Measurements from ENCODE around the gene USP9X. TPM values are rescaled to one million over a fixed set of nuclear protein-coding genes. Genes with fewer than 3 reads are reported as not detected.

Gene USP9X
- total and polyA plus RNA-seq, 2 donors (not counting 1 experiment from before 2014, with no cell fraction given), result 54.0 to 161 TPM

- H3K4me3 ChIP-seq (replicated peaks in 1 of 4; ENCODE audit: control extremely low read depth in 1 of 4, insufficient read depth in 1 of 4, low read depth in 3 of 4, low read length in 4 of 4), result no peak overlapping the region
- no peaks in the 10 kb centered on the region for H4K20me1 ChIP-seq (ENCODE audit: control insufficient read depth, extremely low read depth, insufficient read depth, low read length)
- no peak overlapping the region for H2AFZ ChIP-seq (ENCODE audit: low read length)
- no peaks in the 10 kb centered on the region for H3K79me2 ChIP-seq (ENCODE audit: control insufficient read depth, insufficient read depth, low read length)
- no peak for DNase-seq (ENCODE audit: low read depth in 2 of 2)
- H3K9ac ChIP-seq (ENCODE audit: insufficient read depth, low read length), result no peak overlapping the region
- no peaks in the 10 kb centered on the region for H3K27me3 ChIP-seq (ENCODE audit: control insufficient read depth, insufficient read depth, low read length)
- no peak overlapping the region for H3K27ac ChIP-seq (ENCODE audit: insufficient read depth, low read length)
- H3K9me3 ChIP-seq (ENCODE audit: control insufficient read depth, insufficient read depth, low read depth, low read length), result no peaks in the 10 kb centered on the region
- no peak overlapping the region for H3K4me2 ChIP-seq (ENCODE audit: extremely low read depth, insufficient read depth, low read length)
- TF ChIP-seq CTCF (conservative IDR thresholded peaks at IDR 0.05 in 1 of 2, IDR thresholded peaks at IDR 0.05 in 1 of 2; ENCODE audit: low read depth in 1 of 2, low read length in 2 of 2), result no peak
- no peak for TF ChIP-seq EZH2 (IDR thresholded peaks at IDR 0.05; ENCODE audit: low read length, missing control alignments)
- H3K4me1 ChIP-seq (ENCODE audit: control insufficient read depth, extremely low read depth, insufficient read depth, low read length), result no peaks in the 10 kb centered on the region
- no peaks in the 10 kb centered on the region for H3K36me3 ChIP-seq (ENCODE audit: control insufficient read depth, insufficient read depth, low read length)
These were observed 48.4 kb upstream of the USP9X start for GRCh38 chrX:41036668-41037326.

GRCh38 chrX:41043196-41043595 lies 42.0 kb upstream of the USP9X start:
- Histone ChIP-seq H3K36me3 (ENCODE audit: control insufficient read depth, insufficient read depth, low read length) (no peaks in the 10 kb centered on the region), H3K9ac (ENCODE audit: insufficient read depth, low read length) (no peak overlapping the region), H3K27ac (ENCODE audit: insufficient read depth, low read length) (no peak overlapping the region), H3K4me3 (replicated peaks in 1 of 4; ENCODE audit: control extremely low read depth in 1 of 4, insufficient read depth in 1 of 4, low read depth in 3 of 4, low read length in 4 of 4) (no peak overlapping the region), H2AFZ (ENCODE audit: low read length) (no peak overlapping the region), H3K27me3 (ENCODE audit: control insufficient read depth, insufficient read depth, low read length) (no peaks in the 10 kb centered on the region), H3K79me2 (ENCODE audit: control insufficient read depth, insufficient read depth, low read length) (no peaks in the 10 kb centered on the region), H4K20me1 (ENCODE audit: control insufficient read depth, extremely low read depth, insufficient read depth, low read length) (no peaks in the 10 kb centered on the region), H3K9me3 (ENCODE audit: control insufficient read depth, insufficient read depth, low read depth, low read length) (no peaks in the 10 kb centered on the region), H3K4me1 (ENCODE audit: control insufficient read depth, extremely low read depth, insufficient read depth, low read length) (no peaks in the 10 kb centered on the region), H3K4me2 (ENCODE audit: extremely low read depth, insufficient read depth, low read length) (no peak overlapping the region)
- DNase-seq (ENCODE audit: low read depth in 2 of 2), result no peak
- no peak for TF ChIP-seq EZH2 (IDR thresholded peaks at IDR 0.05; ENCODE audit: low read length, missing control alignments)
- TF ChIP-seq CTCF (conservative IDR thresholded peaks at IDR 0.05 in 1 of 2, IDR thresholded peaks at IDR 0.05 in 1 of 2; ENCODE audit: low read depth in 1 of 2, low read length in 2 of 2), result no peak

GRCh38 chrX:41043674-41044345 lies 41.4 kb upstream of the USP9X start:
- Histone ChIP-seq H3K79me2 (ENCODE audit: control insufficient read depth, insufficient read depth, low read length) (no peaks in the 10 kb centered on the region), H3K4me1 (ENCODE audit: control insufficient read depth, extremely low read depth, insufficient read depth, low read length) (no peaks in the 10 kb centered on the region), H4K20me1 (ENCODE audit: control insufficient read depth, extremely low read depth, insufficient read depth, low read length) (no peaks in the 10 kb centered on the region), H3K27ac (ENCODE audit: insufficient read depth, low read length) (no peak overlapping the region), H3K36me3 (ENCODE audit: control insufficient read depth, insufficient read depth, low read length) (no peaks in the 10 kb centered on the region), H2AFZ (ENCODE audit: low read length) (no peak overlapping the region), H3K4me2 (ENCODE audit: extremely low read depth, insufficient read depth, low read length) (peak overlapping the region; percentile 64), H3K9ac (ENCODE audit: insufficient read depth, low read length) (no peak overlapping the region), H3K9me3 (ENCODE audit: control insufficient read depth, insufficient read depth, low read depth, low read length) (no peaks in the 10 kb centered on the region), H3K4me3 (replicated peaks in 1 of 4; ENCODE audit: control extremely low read depth in 1 of 4, insufficient read depth in 1 of 4, low read depth in 3 of 4, low read length in 4 of 4) (peak overlapping the region in 2 of 4 experiments; percentile 0 to 10), H3K27me3 (ENCODE audit: control insufficient read depth, insufficient read depth, low read length) (no peaks in the 10 kb centered on the region)
- DNase-seq (ENCODE audit: low read depth in 2 of 2), result peak; percentile 71 to 79
- no peak for TF ChIP-seq EZH2 (IDR thresholded peaks at IDR 0.05; ENCODE audit: low read length, missing control alignments)

All from fibroblast of lung (primary cell).